ENCODE data around the gene SULT1B1. TPM values are rescaled to one million over a fixed set of nuclear protein-coding genes. Genes with fewer than 3 reads are reported as not detected.

SULT1B1 gene
- total and polyA plus RNA-seq, 2 donors (not counting 3 experiments of a cell fraction or from before 2014, with no cell fraction given), result 45.0 to 59.5 TPM

- H3K4me2 ChIP-seq (ENCODE audit: insufficient read depth, low read length), result no peak overlapping the region
- H3K9ac ChIP-seq (replicated peaks; ENCODE audit: extremely low read depth, insufficient read depth, low read length), result no peak overlapping the region
- no peak for DNase-seq (ENCODE audit: low read depth, low spot score)
- TF ChIP-seq FOS (IDR thresholded peaks at IDR 0.05; ENCODE audit: borderline replicate concordance, insufficient read depth, low read length) (no peak), JUN (IDR thresholded peaks at IDR 0.05; ENCODE audit: borderline replicate concordance, insufficient read depth, insufficient read length, low read depth) (no peak), CTCF (IDR thresholded peaks at IDR 0.05; ENCODE audit: extremely low read depth in 1 of 2, insufficient read depth in 1 of 2, low read depth in 1 of 2, low read length in 2 of 2) (no peak), MAX (IDR thresholded peaks at IDR 0.05; ENCODE audit: insufficient read depth, insufficient read length) (no peak), EZH2 (IDR thresholded peaks at IDR 0.05; ENCODE audit: borderline replicate concordance, low read depth, low read length, severe bottlenecking) (no peak), POLR2AphosphoS5 (IDR thresholded peaks at IDR 0.05; ENCODE audit: insufficient read depth, low read depth, low read length) (no peak), POLR2A (IDR thresholded peaks at IDR 0.05; ENCODE audit: low read depth, low read length) (no peak), MYC (IDR thresholded peaks at IDR 0.05; ENCODE audit: low read depth, low read length) (no peak), GATA2 (IDR thresholded peaks at IDR 0.05; ENCODE audit: insufficient read depth, insufficient read length, low read depth, low read length) (no peak)
- ChIA-PET CTCF (interaction anchor here (1.0 to 2.1 kb wide), 4 partner anchors 10 to 57 kb away, joined by 3 to 8 read pairs (median 4); no protein-coding TSS in a partner anchor), POLR2A (no interaction called here)
- H3K79me2 ChIP-seq (ENCODE audit: control insufficient read depth, insufficient read depth, low read length), result no peaks in the 10 kb centered on the region
- dilution Hi-C loops (cut with MboI; ENCODE audit: extremely low pct_ligation_motif_present, low sequenced_read_pairs) (no loop called here), intact Hi-C loops (cut with micrococcal nuclease) (no loop called here)
- H3K9me1 ChIP-seq (replicated peaks; ENCODE audit: control insufficient read depth, extremely low read depth, insufficient read depth, low read length), result no peaks in the 10 kb centered on the region
- peaks cover 22% of the 10 kb centered on the region for H3K4me1 ChIP-seq (ENCODE audit: control insufficient read depth, extremely low read depth, insufficient read depth, low read length)
- H3K27ac ChIP-seq (ENCODE audit: insufficient read depth, low read depth, low read length), result no peak overlapping the region
- no peaks in the 10 kb centered on the region for H3K27me3 ChIP-seq (ENCODE audit: control insufficient read depth in 2 of 2, insufficient read depth in 2 of 2, low read length in 2 of 2)
- FAIRE-seq, result no peak
- H3K9me3 ChIP-seq (replicated peaks; ENCODE audit: control insufficient read depth, insufficient read depth, low read length), result no peaks in the 10 kb centered on the region
- H2AFZ ChIP-seq (ENCODE audit: low read depth, low read length), result no peak overlapping the region
- H3K4me3 ChIP-seq (replicated peaks in 1 of 3; ENCODE audit: insufficient read depth in 1 of 3, low read depth in 1 of 3, low read length in 3 of 3), result no peak overlapping the region
- BruUV-seq (replicated peaks), result no TSS peak
- H3K36me3 ChIP-seq (ENCODE audit: control insufficient read depth in 2 of 2, extremely low read depth in 1 of 2, insufficient read depth in 2 of 2, low read length in 2 of 2), result no peaks in the 10 kb centered on the region
- no peaks in the 10 kb centered on the region for H4K20me1 ChIP-seq (replicated peaks; ENCODE audit: control insufficient read depth, extremely low read depth, insufficient read depth, low read length)
Observed at GRCh38 chr4:69775321-69775867, 15.0 kb upstream of the SULT1B1 start.

All from endothelial cell of umbilical vein (primary cell).